Ishikawa (cell line): ENCODE results near the gene SNAP23.

Experiments
- CEBPB ChIP-seq: IDR thresholded peaks from 2 replicates; pipeline ENCODE4 v1.6.1; 2012
- CREB1 ChIP-seq: IDR thresholded peaks from 2 replicates; pipeline ENCODE4 v1.6.1; 2012; ENCODE audit warnings: low read depth
- EGR1 ChIP-seq: IDR thresholded peaks from 2 replicates; pipeline ENCODE4 v1.6.1; 2012
- EP300 ChIP-seq: IDR thresholded peaks from 2 replicates; pipeline ENCODE4 v1.6.1; 2012; ENCODE audit warnings: borderline replicate concordance
- FOXM1 ChIP-seq: IDR thresholded peaks from 2 replicates; pipeline ENCODE4 v1.6.1; 2012; ENCODE audit warnings: low read depth, borderline replicate concordance
- MAX ChIP-seq: IDR thresholded peaks from 2 replicates; pipeline ENCODE4 v1.6.1; 2012
- NFIC ChIP-seq: IDR thresholded peaks from 2 replicates; pipeline ENCODE4 v1.6.1; 2012
- RAD21 ChIP-seq: IDR thresholded peaks from 2 replicates; pipeline ENCODE4 v1.6.1; 2012; ENCODE audit warnings: low read depth
- REST ChIP-seq: IDR thresholded peaks from 2 replicates; pipeline ENCODE4 v1.6.1; 2012; ENCODE audit warnings: low read depth, mild to moderate bottlenecking
- TAF1 ChIP-seq: IDR thresholded peaks from 2 replicates; pipeline ENCODE4 v1.6.1; 2012; ENCODE audit warnings: low read depth, mild to moderate bottlenecking
- TCF12 ChIP-seq: IDR thresholded peaks from 2 replicates; pipeline ENCODE4 v1.6.1; 2012; ENCODE audit warnings: low read depth
- TEAD4 ChIP-seq: IDR thresholded peaks from 2 replicates; pipeline ENCODE4 v1.6.1; 2012
- USF1 ChIP-seq: IDR thresholded peaks from 2 replicates; pipeline ENCODE4 v1.6.1; 2012
- YY1 ChIP-seq: IDR thresholded peaks from 2 replicates; pipeline ENCODE4 v1.6.1; 2012; ENCODE audit warnings: low read depth
- ZBTB7A ChIP-seq: IDR thresholded peaks from 2 replicates; pipeline ENCODE4 v1.6.1; 2012; ENCODE audit warnings: low read depth

Gene SNAP23

GRCh38 chr15:42483677-42484076 lies 11.8 kb upstream of the SNAP23 start:
- TF ChIP-seq TAF1 (no peak), EP300 (no peak), RAD21 (no peak), NFIC (no peak), FOXM1 (no peak), EGR1 (no peak), USF1 (no peak), CEBPB (no peak), MAX (no peak), TEAD4 (no peak), CREB1 (no peak), TCF12 (no peak), ZBTB7A (no peak), YY1 (no peak), REST (no peak)

GRCh38 chr15:42490291-42490670 lies 5.2 kb upstream of the SNAP23 start:
- TF ChIP-seq CEBPB (no peak), FOXM1 (no peak), YY1 (no peak), TAF1 (no peak), CREB1 (no peak), USF1 (no peak), ZBTB7A (no peak), EGR1 (no peak), RAD21 (no peak), TEAD4 (no peak), EP300 (no peak), NFIC (no peak)

GRCh38 chr15:42490671-42491538 lies 4.5 kb upstream of the SNAP23 start, which contains the start of gene ZNF106:
Gene ZNF106, minus strand, starts transcription at chr15:42491141. Its CDS starts 18,852 bp downstream, at chr15:42472289.
- no peak for TF ChIP-seq NFIC
- peak; percentile 79 for TF ChIP-seq YY1
- peak; percentile 49; the same call in 1 of the 2 replicates for TF ChIP-seq TCF12
- no peak for TF ChIP-seq REST
- no peak for TF ChIP-seq CEBPB
- TF ChIP-seq EGR1: peak; percentile 46
- TF ChIP-seq EP300: peak; percentile 18; the same call in 1 of the 2 replicates
- TF ChIP-seq FOXM1: 0 out of 2 replicates have a peak, but pooled peaks have one; percentile 11
- TF ChIP-seq CREB1: peak; percentile 34; the same call in 1 of the 2 replicates
- TF ChIP-seq USF1: no peak
- peak; percentile 79; the same call in 1 of the 2 replicates for TF ChIP-seq ZBTB7A
- no peak for TF ChIP-seq RAD21
- TF ChIP-seq TEAD4: peak; percentile 18; the same call in 1 of the 2 replicates
- TF ChIP-seq TAF1: peak; percentile 87
- no peak for TF ChIP-seq MAX

- TF ChIP-seq TAF1: no peak
- no peak for TF ChIP-seq TEAD4
- TF ChIP-seq MAX: no peak
- TF ChIP-seq YY1: no peak
- TF ChIP-seq TCF12: no peak
- no peak for TF ChIP-seq FOXM1
Measured at GRCh38 chr15:42491539-42492225, 3.8 kb upstream of the SNAP23 start.
